EL (cell line): ENCODE measurements around the gene IL1A.

Source experiments
- DNase-seq: peaks from one replicate; pipeline ENCODE4 v3.0.0-alpha.2; 2016

Gene IL1A

DNA sequence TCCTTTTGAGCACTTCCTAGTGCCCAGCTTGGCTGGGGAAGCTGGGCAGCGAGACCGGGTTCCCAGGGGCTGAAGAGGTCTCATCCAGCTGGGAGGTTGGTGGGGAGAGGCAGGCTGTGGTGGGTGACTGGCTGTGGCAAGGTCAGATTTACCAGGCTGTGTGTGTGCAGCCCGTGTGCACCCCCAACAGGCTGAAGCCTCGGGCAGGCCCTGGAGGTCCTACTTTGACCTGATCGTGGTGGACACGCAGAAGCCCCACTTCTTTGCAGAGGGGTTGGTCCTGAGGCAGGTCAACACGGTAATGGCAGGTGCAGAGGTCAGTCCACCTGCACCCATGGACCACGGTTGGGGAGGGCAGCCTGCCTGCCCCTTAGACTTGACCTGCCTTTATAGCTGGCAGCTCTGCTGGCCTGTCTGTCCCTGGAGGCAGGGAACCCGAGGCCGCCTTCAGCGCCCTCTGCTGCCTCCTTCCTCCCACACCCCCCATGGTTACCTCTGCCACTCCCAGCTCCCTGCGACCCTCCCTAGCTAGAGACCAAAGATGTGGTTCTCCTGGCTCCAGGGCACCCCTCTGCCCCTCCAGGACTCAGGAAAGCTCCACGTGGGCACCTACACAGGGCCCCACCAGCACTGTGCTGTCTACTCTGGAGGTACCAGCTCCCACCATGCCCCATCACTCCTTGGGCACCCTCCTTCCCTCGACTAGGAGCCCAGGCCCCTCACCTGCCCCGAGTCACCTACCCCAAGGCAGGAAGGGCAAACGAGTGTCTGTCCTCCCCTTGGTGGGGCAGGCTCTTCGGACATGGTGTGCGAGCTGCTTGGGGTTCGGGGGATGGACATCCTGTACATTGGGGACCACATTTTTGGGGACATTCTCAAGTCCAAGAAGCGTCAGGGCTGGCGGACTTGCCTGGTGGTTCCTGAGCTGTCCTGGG is 59.4 kb downstream of the IL1A start:
- peak; percentile 35 for DNase-seq

DNA sequence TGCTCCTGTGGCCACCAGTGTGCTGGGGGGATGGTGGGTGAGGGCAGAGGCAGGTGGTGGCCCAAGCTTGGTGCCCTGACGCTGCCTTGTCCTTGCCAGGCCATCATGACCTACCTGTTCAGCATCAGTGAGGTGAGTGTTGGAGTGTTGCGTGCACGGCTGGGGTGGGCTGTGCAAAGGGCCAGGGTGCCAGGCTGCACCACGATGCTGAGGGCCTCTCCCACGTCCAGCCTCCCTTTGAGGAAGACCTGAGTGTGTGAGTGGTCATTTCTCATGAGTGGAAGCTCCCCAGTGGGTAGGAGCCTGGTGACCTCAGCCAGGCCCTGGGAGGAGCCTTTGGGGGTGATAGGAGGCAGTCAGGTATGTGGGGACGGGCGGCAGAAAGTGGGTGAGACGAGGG is 60.3 kb downstream of the IL1A start:
- DNase-seq, result no peak
